Central memory CD8-positive, alpha-beta T cell (primary cell): ENCODE data around the gene CRABP2.

Source experiments
- ATAC-seq: fragments of 150-1000 bp; cut with Tn5 transposase; replicated peaks from 2 replicates; pipeline ENCODE4 v1.10.0; 2022; ENCODE audit warnings: mild to moderate bottlenecking, moderate FRiP score, moderate number of reproducible peaks; ENCODE audit not compliant: poor library complexity, severe bottlenecking; ENCODE audit errors: extremely low read depth
- DNase-seq, 2 donors: peaks; one replicate each; pipeline ENCODE4 v3.0.0; 2021; ENCODE audit warnings: low spot score in 2 of 2
- H3K27ac Mint-ChIP-seq: one replicate; pipeline ENCODE4 v1.8.0; 2022; ENCODE audit warnings: low read depth, mild to moderate bottlenecking, moderate library complexity, mixed read lengths
- H3K27me3 Mint-ChIP-seq: one replicate; pipeline ENCODE4 v1.8.0; 2022; ENCODE audit warnings: mixed read lengths
- H3K36me3 Mint-ChIP-seq: one replicate; pipeline ENCODE4 v1.8.0; 2022; ENCODE audit warnings: mild to moderate bottlenecking, moderate library complexity, mixed read lengths; ENCODE audit not compliant: insufficient read depth
- H3K4me1 Mint-ChIP-seq: one replicate; pipeline ENCODE4 v1.8.0; 2022; ENCODE audit warnings: mixed read lengths
- H3K4me3 Mint-ChIP-seq: one replicate; pipeline ENCODE4 v1.8.0; 2022; ENCODE audit warnings: mild to moderate bottlenecking, moderate library complexity, mixed read lengths
- H3K9me3 Mint-ChIP-seq: one replicate; pipeline ENCODE4 v1.8.0; 2022; ENCODE audit warnings: mixed read lengths

CRABP2 gene

GRCh38 chr1:156712626-156713025 lies 7.2 kb upstream of the CRABP2 start:
- Mint-ChIP-seq H3K9me3 (no peaks in the 10 kb centered on the region), H3K27me3 (no peaks in the 10 kb centered on the region), H3K27ac (no peak overlapping the region), H3K4me1 (peaks cover 13% of the 10 kb centered on the region), H3K4me3 (no peak overlapping the region), H3K36me3 (peaks cover 17% of the 10 kb centered on the region)
- no peak for DNase-seq
- no peak for ATAC-seq

GRCh38 chr1:156711011-156711817 lies 5.8 kb upstream of the CRABP2 start:
- Mint-ChIP-seq H3K36me3 (peaks cover 16% of the 10 kb centered on the region), H3K4me3 (no peak overlapping the region), H3K4me1 (peaks cover 23% of the 10 kb centered on the region), H3K27ac (no peak overlapping the region), H3K27me3 (no peaks in the 10 kb centered on the region), H3K9me3 (no peaks in the 10 kb centered on the region)
- ATAC-seq (no peak), DNase-seq (no peak)

- H3K36me3 Mint-ChIP-seq: peaks cover 19% of the 10 kb centered on the region
- no peaks in the 10 kb centered on the region for H3K27me3 Mint-ChIP-seq
- peaks cover 26% of the 10 kb centered on the region for H3K4me1 Mint-ChIP-seq
- DNase-seq (no peak), ATAC-seq (no peak)
- H3K9me3 Mint-ChIP-seq: no peaks in the 10 kb centered on the region
- H3K27ac Mint-ChIP-seq: peak overlapping the region; percentile 19
- H3K4me3 Mint-ChIP-seq: no peak overlapping the region
Observed at GRCh38 chr1:156709757-156710489, 4.5 kb upstream of the CRABP2 start.

GRCh38 chr1:156709031-156709430 lies 3.6 kb upstream of the CRABP2 start:
- Mint-ChIP-seq H3K9me3 (no peaks in the 10 kb centered on the region), H3K4me1 (peaks cover 28% of the 10 kb centered on the region), H3K27ac (no peak overlapping the region), H3K27me3 (peaks cover 8% of the 10 kb centered on the region), H3K4me3 (no peak overlapping the region), H3K36me3 (peaks cover 17% of the 10 kb centered on the region)
- DNase-seq (no peak), ATAC-seq (no peak)

- no peak for DNase-seq
- Mint-ChIP-seq H3K27ac (no peak overlapping the region), H3K9me3 (no peaks in the 10 kb centered on the region), H3K36me3 (peaks cover 17% of the 10 kb centered on the region), H3K4me3 (peak overlapping the region; percentile 92), H3K27me3 (peaks cover 13% of the 10 kb centered on the region), H3K4me1 (peaks cover 28% of the 10 kb centered on the region)
- ATAC-seq: no peak
Observed at GRCh38 chr1:156708218-156708661, 2.9 kb upstream of the CRABP2 start.

- no peaks in the 10 kb centered on the region for H3K9me3 Mint-ChIP-seq
- peak overlapping the region; percentile 92 for H3K4me3 Mint-ChIP-seq
- H3K36me3 Mint-ChIP-seq: peaks cover 17% of the 10 kb centered on the region
- DNase-seq (no peak), ATAC-seq (no peak)
- peaks cover 28% of the 10 kb centered on the region for H3K4me1 Mint-ChIP-seq
- no peak overlapping the region for H3K27ac Mint-ChIP-seq
- H3K27me3 Mint-ChIP-seq: peaks cover 19% of the 10 kb centered on the region
Observed at GRCh38 chr1:156707417-156708217, 2.2 kb upstream of the CRABP2 start.

GRCh38 chr1:156706657-156707416 lies 1.5 kb upstream of the CRABP2 start:
- H3K27me3 Mint-ChIP-seq: peaks cover 19% of the 10 kb centered on the region
- peak overlapping the region; percentile 83 for H3K27ac Mint-ChIP-seq
- peaks cover 28% of the 10 kb centered on the region for H3K4me1 Mint-ChIP-seq
- H3K36me3 Mint-ChIP-seq: peaks cover 17% of the 10 kb centered on the region
- no peak for DNase-seq
- H3K9me3 Mint-ChIP-seq: no peaks in the 10 kb centered on the region
- no peak for ATAC-seq
- peak overlapping the region; percentile 92 for H3K4me3 Mint-ChIP-seq

GRCh38 chr1:156705918-156706656 lies 704 bp upstream of the CRABP2 start:
- ATAC-seq (peak; percentile 62), DNase-seq (peak; percentile 56 to 64)
- H3K9me3 Mint-ChIP-seq: no peaks in the 10 kb centered on the region
- H3K27ac Mint-ChIP-seq: peak overlapping the region; percentile 83
- H3K27me3 Mint-ChIP-seq: peaks cover 24% of the 10 kb centered on the region
- H3K36me3 Mint-ChIP-seq: peaks cover 19% of the 10 kb centered on the region
- peak overlapping the region; percentile 92 for H3K4me3 Mint-ChIP-seq
- H3K4me1 Mint-ChIP-seq: peaks cover 28% of the 10 kb centered on the region

- no peaks in the 10 kb centered on the region for H3K9me3 Mint-ChIP-seq
- no peak for ATAC-seq
- H3K27ac Mint-ChIP-seq: no peak overlapping the region
- peaks cover 21% of the 10 kb centered on the region for H3K36me3 Mint-ChIP-seq
- peaks cover 28% of the 10 kb centered on the region for H3K4me1 Mint-ChIP-seq
- no peak for DNase-seq
- peak overlapping the region; percentile 92 for H3K4me3 Mint-ChIP-seq
- H3K27me3 Mint-ChIP-seq: peaks cover 35% of the 10 kb centered on the region
Observed at GRCh38 chr1:156704930-156705320, 458 bp downstream of the CRABP2 start.

GRCh38 chr1:156704166-156704711 lies 1.1 kb downstream of the CRABP2 start:
- Mint-ChIP-seq H3K36me3 (peaks cover 19% of the 10 kb centered on the region), H3K27me3 (peaks cover 41% of the 10 kb centered on the region), H3K9me3 (no peaks in the 10 kb centered on the region), H3K4me1 (peaks cover 28% of the 10 kb centered on the region), H3K4me3 (peak overlapping the region; percentile 92), H3K27ac (no peak overlapping the region)
- ATAC-seq (no peak), DNase-seq (no peak)

- H3K27me3 Mint-ChIP-seq: peaks cover 46% of the 10 kb centered on the region
- H3K9me3 Mint-ChIP-seq: no peaks in the 10 kb centered on the region
- peaks cover 28% of the 10 kb centered on the region for H3K4me1 Mint-ChIP-seq
- H3K36me3 Mint-ChIP-seq: peaks cover 17% of the 10 kb centered on the region
- peak overlapping the region; percentile 92 for H3K4me3 Mint-ChIP-seq
- H3K27ac Mint-ChIP-seq: no peak overlapping the region
- DNase-seq (no peak), ATAC-seq (no peak)
Observed at GRCh38 chr1:156703741-156704140, 1.6 kb downstream of the CRABP2 start.
